SHP77 treated with DMSO at 0.1 percent for 48 hours (cell line): ENCODE data around the gene TMEM178B.
"Not testable (repeated sequence)": the region's sequence is repeated elsewhere in the genome, so short reads cannot be mapped to it uniquely, and the experiment has no call there.

Source experiments
- DNase-seq: peaks from one replicate; lab custom pipeline; 2025; lab: John Stamatoyannopoulos, UW

Gene TMEM178B

DNA sequence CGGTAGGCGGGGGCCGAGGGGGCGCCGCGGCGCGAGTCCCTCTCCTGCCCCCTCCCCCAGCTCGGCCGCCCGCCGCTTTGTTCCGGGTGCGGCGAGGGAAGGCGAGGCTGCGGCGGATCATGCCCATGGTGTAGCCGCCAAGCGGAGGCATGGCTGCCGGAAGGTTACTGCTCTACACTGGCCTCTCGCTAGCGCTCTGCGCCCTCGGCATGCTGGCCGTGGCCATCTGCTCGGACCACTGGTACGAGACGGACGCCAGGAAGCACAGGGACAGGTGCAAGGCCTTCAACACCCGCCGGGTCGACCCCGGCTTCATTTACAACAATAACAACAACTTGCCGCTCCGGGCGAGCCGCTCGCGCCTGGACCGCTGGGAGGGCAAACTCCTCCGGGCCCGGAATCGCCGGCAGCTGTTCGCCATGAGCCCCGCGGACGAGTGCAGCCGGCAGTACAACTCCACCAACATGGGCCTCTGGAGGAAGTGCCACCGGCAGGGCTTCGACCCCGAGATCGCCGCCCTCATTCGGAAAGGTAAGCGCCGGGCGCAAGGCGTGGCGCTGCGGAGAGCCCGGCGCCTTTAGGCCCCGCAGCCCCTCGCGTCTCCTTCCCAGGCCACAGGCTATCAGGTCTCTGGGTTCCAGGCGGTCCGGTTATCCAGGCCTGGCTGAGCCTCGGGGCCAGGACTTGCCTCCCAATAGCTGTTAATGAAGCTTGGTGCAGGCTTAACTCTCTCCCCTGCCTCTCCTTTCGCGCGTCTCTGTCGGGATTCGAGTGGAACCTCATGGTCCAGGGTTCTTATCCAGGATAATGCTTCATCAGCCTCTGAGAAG, 513 bp downstream of the TMEM178B start:
- peak; percentile 53 for DNase-seq

DNA sequence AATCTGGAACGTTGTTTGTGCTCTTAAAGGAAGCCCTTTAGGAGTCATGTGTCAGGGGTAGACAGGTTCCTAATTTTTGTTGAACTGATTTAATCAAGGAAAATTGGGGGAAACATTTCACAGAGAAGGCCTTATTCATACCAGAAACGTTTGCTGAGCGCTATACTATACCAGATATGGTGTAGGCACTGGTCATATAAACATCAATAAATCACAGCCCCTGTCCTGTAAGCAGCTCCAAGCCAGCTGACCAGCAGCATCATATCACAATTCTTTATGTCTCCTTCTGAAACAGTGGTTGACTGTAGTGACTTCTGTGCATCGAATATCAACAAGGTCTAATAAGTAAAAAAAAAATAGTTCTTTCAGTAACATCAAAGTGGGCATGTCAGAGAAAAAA, 1.1 kb downstream of the TMEM178B start:
- DNase-seq = no peak

DNA sequence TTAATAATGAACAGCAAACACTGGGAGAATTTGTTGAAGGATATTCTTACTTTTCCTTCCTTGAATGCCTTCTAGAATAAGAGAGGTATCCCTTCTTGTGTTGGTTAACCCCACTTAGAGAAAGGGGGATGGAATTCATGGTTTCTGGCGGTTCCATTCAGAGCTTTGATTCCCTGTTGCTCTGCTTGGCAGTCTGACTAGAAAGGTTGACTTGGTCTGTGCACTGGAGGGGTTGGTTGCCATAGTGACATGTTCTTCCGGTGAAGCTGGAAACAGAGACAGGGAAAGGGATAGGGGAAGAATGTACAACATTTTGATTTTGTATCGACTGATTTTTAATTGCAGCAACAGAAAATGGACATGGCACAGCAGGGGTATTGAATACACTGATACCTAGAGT, 2.5 kb downstream of the TMEM178B start:
- peak; percentile 44 for DNase-seq

DNA sequence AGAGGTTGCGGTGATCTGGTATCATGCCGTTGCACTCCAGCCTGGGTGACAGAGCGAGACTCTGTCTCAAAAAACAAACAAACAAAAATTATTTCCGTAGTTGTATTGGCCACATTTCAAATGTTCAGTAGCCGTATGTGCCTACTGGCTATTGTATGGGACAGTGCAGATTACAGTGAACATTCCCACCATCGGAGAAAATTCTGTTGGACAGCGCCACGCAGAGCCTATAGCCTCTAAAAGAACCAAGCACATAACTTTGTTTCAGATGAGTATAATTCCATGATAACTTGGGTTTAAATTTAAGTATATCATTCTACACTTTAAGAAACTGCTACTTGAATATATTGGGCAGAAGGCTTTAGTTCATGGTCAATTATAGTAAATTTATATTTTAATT, 5.4 kb downstream of the TMEM178B start:
- DNase-seq = no peak

DNA sequence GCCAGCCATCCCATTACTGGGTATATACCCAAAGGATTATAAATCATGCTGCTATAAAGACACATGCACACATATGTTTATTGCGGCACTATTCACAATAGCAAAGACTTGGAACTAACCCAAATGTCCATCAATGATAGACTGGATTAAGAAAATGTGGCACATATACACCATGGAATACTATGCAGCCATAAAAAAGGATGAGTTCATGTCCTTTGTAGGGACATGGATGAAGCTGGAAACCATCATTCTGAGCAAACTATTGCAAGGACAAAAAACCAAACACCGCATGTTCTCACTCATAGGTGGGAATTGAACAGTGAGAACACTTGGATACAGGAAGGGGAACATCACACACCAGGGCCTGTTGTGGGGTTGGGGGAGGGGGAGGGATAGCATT, 15.6 kb downstream of the TMEM178B start:
- not testable (repeated sequence) for DNase-seq

DNA sequence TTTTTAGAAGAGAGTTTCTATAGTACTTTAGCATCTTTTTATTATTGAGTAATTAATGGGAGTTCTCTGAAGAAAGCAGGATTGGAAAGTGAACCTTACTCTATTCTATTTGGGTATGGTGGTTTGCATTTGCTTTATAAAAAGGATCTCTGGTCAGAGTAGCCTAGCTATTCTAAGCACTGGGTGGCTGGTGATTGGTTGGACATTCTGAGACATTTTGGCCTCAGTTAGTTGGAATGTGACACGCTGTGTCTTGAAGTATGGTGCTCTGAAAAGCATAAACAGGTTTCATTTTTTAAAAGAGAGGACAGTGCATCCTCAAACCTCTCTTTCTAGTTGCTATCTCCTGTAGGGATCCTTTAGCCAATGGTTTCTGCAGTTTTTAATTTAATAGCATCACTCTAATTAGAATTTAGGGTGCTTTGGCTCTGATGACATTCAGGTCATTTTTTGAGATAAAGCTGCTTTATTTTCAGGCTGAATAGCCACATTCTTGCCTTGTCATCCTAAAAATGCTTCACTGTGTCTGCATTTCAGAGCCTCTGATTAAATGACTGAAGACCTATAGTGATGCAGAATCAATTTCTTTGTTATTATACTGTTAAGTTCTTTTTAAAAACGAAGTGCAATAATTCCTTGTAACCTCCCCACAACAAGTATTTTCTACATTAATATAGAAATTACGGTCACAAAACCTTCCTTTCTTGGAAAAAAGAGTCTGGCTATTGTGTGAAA, 20.6 kb downstream of the TMEM178B start:
- no peak for DNase-seq

DNA sequence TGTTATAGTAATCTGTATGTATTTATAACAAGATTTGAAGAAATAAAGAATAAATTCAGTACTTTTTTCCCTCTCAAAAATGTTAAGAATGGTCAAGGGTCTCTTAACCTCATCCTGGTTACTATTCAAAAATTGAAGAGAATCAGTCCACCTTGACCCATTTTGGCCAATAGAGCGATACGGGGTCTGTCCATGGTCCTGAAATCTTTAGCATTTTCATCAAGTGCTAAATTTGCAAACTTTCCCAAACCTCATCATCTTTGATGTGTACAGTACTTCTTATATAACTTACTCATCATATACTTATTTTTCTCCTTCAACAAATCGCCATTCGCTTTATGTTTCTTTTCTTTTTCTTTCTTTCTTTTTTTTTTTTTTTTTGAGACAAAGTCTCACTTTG, 23.6 kb downstream of the TMEM178B start:
- no peak for DNase-seq

DNA sequence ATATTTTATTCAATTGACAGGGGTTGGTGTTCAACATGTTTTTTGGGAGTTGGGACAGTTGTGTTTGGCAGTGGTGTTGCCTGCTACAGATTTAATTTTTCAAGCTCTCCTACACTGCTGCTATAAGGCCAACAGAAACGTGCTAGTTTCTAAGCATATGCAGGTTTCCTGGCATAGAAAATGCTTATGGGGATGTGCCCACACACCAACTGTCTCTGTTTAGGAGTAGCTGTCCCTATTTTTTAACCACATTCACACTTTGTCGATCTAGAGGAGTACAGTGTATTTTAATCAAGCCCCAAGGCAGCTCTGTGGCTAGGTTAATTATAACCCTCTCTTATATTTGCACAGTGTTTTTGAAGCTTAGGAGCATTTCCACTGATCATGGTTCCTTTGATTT, 28.6 kb downstream of the TMEM178B start:
- no peak for DNase-seq

DNA sequence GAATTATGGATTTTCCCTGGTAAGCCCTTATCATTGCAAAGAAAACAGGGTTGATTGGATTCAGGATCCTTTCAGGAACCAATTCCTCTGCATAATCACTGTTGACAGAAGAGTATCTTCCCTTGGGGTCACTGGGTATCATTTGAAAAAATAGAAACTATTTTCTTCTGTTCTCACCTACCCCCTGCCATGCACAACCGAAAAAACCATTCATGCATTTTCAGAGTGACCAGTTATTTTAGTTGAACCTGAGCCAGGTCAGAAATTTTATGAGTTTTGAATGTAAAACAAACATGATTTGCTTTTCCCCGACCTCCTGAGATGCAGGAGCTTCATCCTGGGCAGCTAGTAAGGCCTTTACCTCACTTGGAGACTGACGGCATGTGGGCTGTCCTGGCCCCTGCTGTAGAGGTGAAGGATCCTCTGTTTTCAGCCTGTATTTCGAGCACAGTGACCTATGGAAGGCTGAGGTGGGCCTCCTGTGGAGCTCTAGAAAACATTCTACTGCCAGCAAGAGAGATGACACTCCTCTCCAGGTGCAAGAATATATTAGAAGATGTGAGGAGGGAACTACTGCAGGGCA, 30.1 kb downstream of the TMEM178B start:
- DNase-seq = no peak

DNA sequence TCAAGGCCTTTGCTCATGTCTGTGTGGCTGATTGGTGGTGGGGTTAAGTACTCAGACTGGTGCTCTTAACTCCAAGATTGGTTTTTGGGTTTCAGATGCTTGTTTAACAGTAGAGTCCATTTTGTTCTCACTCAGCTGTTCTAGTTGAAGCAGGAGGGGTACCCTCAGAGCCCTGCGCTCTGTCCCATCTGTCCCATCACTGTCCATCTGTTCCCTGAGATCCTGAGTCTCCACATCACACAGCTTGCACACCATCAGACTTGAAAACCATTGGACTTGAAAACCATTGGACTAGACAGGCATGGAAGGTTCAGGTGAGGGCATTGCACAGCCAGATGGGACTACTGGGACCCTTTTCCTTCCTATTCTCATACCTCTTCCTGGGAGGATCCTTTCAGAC, 39.3 kb downstream of the TMEM178B start:
- DNase-seq = no peak

DNA sequence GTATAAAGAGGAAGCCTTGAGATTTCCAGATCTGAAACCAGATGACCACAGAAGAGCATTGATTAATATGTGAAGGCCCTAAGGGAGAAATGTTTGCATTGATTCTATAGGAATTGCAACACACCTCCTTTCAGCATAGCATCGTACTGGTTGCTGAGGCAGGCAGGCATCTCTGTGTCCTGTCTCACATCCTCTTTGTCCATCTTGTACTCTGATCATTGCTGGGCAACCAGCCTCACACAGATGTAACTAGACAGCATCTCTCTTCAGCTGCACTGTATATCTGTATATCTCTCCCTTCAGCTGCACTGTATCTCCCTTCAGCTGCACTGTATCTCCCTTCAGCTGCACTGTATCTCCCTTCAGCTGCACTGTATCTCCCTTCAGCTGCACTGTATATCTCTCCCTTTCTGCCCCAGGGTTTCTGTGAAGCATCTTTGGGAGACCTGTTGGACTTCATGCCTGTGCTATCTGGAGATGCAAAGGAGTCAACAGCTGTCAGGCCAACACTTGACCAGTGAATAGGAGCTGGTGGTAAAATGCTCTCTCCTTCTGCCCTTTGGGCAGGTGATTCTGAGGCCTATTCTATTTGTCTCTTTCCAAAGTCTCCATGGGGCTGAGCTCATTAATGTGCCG, 40.3 kb downstream of the TMEM178B start:
- peak; percentile 10 for DNase-seq

DNA sequence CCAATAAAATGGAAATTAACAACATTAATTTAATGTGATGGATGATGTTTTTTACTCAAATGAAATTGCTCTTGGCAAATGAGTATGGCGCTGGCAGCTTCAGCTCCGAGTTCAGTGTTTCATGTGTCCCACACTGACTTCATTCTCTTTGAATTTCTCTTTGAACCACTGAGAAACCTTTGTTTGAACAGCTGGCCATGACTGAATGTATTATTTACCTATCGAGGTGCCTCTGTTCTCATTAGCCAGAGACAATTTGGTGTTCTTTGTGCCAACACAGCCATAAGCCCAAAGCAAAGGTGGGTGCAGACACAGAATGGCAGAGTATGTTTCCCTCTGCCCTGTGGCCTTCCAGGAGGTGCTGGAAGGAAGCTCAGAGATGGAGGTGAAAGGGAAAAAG, 42.1 kb downstream of the TMEM178B start:
- peak; percentile 90 for DNase-seq

DNA sequence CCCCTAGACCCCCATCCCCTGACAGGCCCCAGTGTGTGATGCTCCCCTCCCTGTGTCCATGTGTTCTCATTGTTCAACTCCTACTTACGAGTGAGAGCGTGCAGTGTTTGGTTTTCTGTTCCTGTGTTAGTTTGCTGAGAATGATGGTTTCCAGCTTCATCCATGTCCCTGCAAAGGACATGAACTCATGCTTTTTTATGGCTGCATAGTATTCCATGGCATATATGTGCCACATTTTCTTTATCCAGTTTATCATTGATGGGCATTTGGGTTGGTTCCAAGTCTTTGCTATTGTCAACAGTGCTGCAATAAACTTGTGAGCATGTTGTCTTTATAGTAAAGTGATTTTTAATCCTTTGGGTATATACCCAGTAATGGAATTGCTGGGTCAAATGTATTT, 42.8 kb downstream of the TMEM178B start:
- not testable (repeated sequence) for DNase-seq

DNA sequence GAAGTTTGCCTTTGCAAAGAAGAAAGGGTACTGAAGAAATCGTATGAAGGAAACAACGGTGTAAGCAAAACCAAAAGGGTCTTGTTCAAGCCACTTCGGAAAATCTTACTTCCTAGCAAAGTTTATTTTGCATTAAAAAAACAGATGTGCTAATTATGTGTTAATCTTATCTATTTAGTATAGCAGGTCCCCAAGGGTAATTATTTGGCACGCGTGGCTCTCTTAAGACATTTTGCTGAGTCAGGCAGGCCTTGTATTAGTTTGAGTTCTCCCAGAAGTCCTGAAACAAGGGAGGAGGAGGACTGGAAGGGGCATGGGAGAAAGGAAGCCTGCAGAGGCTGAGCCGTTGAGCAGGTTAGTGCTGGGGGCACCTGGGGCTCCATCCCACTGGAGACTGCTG, 44.9 kb downstream of the TMEM178B start:
- no peak for DNase-seq

DNA sequence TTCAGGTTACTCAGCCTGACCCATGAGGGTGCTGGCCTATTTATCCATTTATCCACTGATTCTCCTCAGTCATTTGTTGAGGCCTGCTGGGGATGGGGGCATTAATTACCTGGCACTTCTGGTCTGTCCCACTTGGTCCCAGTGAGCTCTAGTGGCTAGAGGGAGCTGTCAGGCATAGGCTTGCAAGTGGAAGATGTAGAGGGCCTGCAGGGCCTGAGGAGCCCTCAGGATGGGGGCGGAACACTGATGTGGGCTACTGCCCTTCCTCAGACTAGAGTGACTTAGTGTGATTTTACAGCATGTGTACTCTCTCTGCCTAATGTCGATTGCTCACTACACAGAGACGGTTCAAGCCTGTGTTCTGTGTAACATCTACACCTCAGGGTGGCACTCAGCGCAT, 45.3 kb downstream of the TMEM178B start:
- DNase-seq = no peak

DNA sequence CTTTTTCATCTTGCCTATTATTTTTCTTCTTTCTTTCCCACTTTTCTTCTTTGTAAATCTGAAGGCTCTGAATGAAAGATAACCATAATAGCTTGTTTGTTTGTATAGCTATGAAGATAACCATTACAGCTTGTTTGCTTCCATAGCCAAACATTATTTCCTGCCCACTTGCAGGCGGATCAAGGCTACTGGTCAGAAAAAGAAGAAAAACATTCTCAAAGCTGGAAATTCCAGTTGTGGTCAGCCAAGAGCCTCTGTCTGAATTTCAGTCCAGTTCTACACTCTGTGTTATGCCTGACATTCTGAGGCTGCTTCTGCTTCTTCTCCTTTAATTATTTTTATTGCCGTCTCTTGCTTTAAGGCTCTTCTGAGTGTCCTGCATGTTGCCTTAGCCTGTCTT, 48.9 kb downstream of the TMEM178B start:
- no peak for DNase-seq

DNA sequence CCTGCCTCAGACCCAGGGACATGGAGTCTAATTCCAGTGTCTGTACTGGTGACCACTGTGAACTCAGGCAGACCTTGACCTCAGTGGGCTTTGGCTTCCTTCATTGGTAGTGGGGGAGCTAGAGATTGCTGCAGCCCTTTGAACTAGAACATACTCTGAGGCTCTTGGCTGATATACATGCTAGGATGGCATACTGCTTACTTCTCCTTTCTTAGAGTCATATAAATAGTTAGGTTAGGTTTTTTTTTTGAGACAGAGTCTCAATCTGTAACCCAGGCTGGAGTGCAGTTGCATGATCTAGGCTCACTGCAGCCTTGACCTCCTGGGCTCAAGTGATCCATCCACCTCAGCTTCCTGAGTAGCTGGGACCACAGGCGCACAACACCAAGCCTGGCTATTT, 49.7 kb downstream of the TMEM178B start:
- DNase-seq = no peak

DNA sequence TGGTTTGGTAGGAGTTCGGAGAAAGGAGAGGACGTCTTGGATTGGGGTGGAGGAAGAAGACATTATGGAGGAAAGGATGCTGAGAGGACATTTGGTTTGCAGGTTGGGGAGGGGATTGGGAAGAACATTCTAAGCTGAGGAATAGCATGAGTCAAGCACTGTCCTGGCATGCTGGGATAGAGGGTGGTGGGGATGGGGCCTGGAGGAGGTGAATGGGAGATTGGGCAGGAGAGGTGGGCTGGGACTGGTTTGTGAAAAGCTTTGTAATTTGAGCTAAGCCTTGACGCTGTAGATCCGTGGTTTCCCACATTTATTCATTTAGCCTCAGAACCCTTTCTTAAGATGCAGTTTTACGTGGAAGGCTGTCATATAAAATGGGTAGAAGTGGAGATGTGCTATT, 52.2 kb downstream of the TMEM178B start:
- no peak for DNase-seq

DNA sequence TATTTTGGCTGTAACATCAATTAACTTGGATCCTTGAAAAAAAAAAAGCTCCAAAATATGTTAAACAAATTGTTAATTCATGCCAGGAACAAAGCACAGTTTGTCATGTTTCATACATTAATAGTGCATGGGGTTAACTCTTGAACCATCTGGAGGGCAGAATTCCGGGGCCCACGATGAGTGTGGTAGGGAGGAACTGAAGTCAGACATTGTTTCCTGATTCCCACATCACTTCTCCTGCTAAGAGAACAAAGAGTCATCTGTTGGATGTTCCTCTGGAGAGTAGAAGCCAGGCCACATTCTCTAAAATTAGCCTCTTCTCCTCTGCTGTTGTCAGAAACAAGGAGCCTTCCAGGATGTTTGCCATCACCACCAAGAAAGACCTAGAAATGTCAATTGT, 54.6 kb downstream of the TMEM178B start:
- DNase-seq = no peak

DNA sequence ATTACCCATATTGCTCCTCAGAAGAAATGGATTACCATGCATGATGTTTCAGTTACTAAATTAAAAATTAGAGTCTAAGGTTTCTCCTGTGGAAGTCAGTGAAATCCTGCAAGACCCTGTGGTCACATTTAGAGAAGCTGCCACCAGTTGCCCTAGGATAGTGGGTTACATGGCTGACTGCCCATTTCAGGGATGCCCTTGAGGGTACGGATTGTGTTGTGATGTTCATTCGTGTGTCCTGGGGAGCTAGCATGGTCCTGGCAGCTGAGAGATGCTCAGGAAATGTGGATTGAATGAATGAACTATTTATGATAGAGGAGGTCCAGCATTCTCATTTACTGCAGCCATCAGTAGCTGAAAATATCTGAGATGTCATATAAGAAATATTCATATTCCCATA, 55.1 kb downstream of the TMEM178B start:
- DNase-seq = no peak

DNA sequence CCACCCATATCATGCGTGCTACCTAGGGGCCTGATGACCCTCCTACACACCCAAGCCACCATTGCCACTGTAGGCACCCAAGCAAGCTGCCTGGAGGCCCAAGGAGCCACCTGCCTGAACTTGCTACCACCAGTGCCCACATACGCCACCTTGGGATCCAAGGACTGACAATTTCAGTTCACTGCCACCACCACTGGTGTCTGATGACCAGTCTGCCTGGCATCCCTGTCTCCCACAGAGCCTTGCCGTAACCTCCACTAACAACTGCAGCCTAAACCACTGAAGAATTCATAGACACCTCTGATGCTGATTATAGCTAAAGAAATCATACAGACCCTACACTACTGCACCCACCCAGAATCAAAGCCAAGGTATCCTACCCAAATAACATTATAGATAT, 58.8 kb downstream of the TMEM178B start:
- DNase-seq = no peak

DNA sequence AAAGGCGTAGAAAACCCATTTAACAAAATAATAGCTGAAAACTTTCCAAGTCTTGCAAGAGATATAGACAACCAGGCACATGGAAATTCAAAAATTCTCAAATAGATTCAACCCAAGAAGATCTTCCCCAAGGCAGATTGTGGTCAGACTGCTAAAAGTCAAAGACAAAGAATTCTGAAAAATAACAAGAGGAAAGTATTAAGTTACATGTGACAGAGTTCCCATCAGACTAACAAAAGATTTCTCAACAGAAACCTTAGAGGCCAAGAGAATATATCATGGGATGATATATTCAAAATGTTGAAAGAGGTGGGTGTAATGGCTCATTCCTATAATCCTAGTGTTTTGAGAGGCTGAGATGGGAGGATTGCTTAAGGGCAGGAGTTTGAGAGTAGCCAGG, 59.8 kb downstream of the TMEM178B start:
- DNase-seq = no peak

DNA sequence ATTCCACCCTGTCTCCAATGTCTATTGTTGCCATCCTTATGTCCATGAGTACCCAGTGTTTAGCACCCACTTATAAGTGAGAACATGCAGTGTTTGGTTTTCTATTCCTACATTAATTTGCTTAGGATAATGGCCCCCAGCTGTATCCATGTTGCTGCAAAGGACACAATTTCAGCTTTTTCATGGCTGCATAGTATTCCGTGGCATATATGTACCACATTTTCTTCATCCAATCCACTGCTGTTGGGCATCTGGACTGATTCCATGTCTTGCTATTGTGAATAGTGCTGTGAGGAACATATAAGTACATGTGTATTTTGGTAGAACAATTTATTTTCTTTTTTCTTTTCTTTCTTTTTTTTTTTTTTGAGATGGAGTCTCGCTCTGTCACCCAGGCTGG, 68.2 kb downstream of the TMEM178B start:
- DNase-seq = no peak
